Breast epithelium (tissue), 4 donors: ENCODE measurements around the gene NUCB2. TPM values are rescaled to one million over a fixed set of nuclear protein-coding genes. Genes with fewer than 3 reads are reported as not detected.

Experiments used
- DNase-seq, 2 donors: peaks; one replicate each; pipeline ENCODE4 v3.0.0-alpha.2; 2019; ENCODE audit warnings: low spot score in 2 of 2
- H3K27ac ChIP-seq, 2 donors: fragments of 200-600 bp; sonication (generic) in 1 of 2; one replicate each; pipeline ENCODE4 v1.5.1; 2016 to 2019; ENCODE audit warnings: mild to moderate bottlenecking in 1 of 2
- H3K27me3 ChIP-seq, 2 donors: fragments of 200-600 bp; sonication (generic) in 1 of 2; one replicate each; pipeline versions ENCODE4 v1.5.1 to v1.6.0; 2017 to 2019; ENCODE audit warnings: control low read depth in 1 of 2, mild to moderate bottlenecking in 1 of 2
- H3K36me3 ChIP-seq: fragments of 200-600 bp; one replicate; pipeline ENCODE4 v1.5.1; 2019
- H3K4me1 ChIP-seq, 2 donors: fragments of 200-600 bp; sonication (generic); one replicate each; pipeline ENCODE4 v1.5.1; 2016 to 2019; ENCODE audit warnings: control low read depth in 1 of 2
- H3K4me3 ChIP-seq, 3 donors: fragments of 200-600 bp; sonication (generic); 1 replicate in 2 of 3; 2 replicates in 1 of 3; pipeline ENCODE4 v1.5.1; 2016 to 2019; ENCODE audit warnings: mild to moderate bottlenecking in 3 of 3, moderate library complexity in 2 of 3
- H3K9me3 ChIP-seq, 2 donors: fragments of 200-600 bp; sonication (generic) in 1 of 2; one replicate each; pipeline ENCODE4 v1.5.1; 2016 to 2019; ENCODE audit warnings: control low read depth in 1 of 2
- POLR2A ChIP-seq: fragments of 450-650 bp; IDR thresholded peaks from one replicate; pipeline ENCODE4 v1.6.1; 2016; ENCODE audit warnings: antibody characterized with exemption, mild to moderate bottlenecking, moderate library complexity
- POLR2AphosphoS5 ChIP-seq, 3 donors: sonication (generic); formaldehyde crosslinking; IDR thresholded peaks; one replicate each; pipeline ENCODE4 v1.6.1; 2017; ENCODE audit warnings: antibody characterized with exemption in 3 of 3
- intact Hi-C: fragments of 100-400 bp; cut with DNase I; formaldehyde crosslinking; loops from one replicate; pipeline ENCODE4 v1.15.1; 2023; ENCODE audit warnings: low total_unique reads
- total RNA-seq, 3 donors: library from RNA; depleted of rRNA; stranded (reverse); fragments of >200 nt; gene quantifications; one replicate each; pipeline ENCODE4 v1.1.0, GENCODE V29; 2016
- TF ChIP-seq, protein P1 (sequence below), 3 donors: fragments of 450-650 bp; IDR thresholded peaks; one replicate each; pipeline ENCODE4 v1.5.1; 2016 to 2017; ENCODE audit warnings: antibody characterized with exemption in 3 of 3, mild to moderate bottlenecking in 3 of 3, moderate library complexity in 3 of 3

The NUCB2 gene
- total RNA-seq, 3 donors from 2014 or later, result 32.6 to 131 (median 69.1) TPM

DNA sequence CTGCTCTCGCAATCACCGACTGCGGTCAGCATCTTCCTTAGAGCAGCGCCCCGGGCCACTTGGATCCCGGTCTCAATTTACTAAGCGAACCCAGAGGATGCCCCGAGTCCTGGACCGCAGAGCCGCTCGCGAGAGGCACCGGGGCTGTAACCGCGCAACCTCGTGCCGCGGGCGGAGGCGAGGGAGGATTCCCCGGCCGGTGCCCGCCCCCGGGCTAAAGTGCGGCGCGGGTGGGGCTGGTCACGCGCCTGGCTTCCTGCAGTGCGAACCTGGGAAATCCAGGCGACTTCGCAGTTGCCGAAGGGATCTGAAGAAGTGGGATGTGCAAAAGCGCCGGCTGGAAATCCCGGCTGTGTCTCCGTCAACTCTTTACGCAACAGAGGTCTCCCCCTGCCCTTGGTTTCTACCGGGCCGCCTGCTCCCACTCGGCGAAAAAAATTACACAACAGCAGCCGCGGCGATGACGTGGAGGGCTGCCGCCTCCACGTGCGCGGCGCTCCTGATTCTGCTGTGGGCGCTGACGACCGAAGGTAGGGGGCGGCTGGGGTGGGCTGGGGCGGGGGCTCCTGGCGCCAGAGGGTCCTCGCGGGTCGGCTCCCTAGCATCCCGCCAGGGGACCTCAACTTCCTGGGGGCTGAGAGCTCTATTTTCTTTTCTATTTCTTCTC lies 75.1 kb downstream of the NUCB2 start, which contains the start of gene NCR3LG1:
Gene NCR3LG1 (plus strand): TSS at position 291 of the 667 bp plus-strand sequence. CDS start 170 bp downstream, at position 461.
- Histone ChIP-seq H3K4me1 (no peaks in the 10 kb centered on the region), H3K27ac (peak within 1 kb of the TSS; percentile 21 to 60), H3K27me3 (no peaks in the 10 kb centered on the region), H3K9me3 (no peaks in the 10 kb centered on the region), H3K36me3 (no peaks in the 10 kb centered on the region), H3K4me3 (peak within 1 kb of the TSS; percentile 54 to 88 (median 64))
- intact Hi-C loops, result no loop called here
- TF ChIP-seq POLR2A (no peak), POLR2AphosphoS5 (IDR thresholded peaks at IDR 0.05) (peak in 1 of 3 donors; percentile 43)
- DNase-seq, result peak in 1 of 2 donors; percentile 26

DNA sequence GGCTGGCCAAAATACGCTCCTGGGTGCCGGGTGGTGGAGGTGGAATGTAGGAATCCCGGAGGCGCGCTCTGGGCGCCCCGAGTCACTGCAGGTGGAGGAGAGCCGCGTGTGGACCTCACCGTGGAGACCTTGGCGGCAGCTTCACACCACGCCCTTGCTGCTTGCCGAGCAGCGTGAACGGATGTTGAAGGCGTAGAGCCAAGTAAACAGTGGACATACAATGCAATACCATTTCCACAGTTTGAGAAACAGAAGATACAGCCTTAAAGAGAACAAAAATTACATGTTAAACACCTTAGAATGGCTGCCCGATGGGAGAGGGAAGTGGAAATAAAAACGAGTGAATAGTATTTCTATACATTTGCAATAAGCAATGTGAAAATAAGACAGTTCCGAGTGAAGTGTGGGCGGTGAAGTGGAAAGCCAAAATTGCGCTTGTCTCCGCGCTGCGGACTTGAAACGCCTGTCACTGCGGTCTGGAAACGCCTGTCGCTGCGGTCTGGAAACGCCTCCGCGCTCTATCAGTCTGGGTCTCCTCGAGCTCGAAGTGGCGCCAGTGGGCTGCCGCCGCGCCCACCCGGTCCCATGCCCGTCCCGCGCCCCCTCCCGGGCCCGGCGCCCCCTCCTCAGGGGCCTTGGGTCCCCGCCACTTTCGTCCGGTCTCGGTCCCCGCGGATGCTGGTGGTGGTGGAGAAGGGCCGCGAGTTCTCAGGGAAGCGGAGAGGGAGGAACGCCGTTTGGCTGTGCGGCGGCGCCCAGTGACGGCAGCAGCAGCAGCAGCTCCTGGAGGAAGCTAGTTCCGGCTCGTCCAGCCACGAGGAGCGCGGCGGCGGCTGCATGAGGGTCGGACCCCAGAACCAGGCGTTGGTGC lies 76.6 kb downstream of the NUCB2 start:
- intact Hi-C loops, result no loop called here

DNA sequence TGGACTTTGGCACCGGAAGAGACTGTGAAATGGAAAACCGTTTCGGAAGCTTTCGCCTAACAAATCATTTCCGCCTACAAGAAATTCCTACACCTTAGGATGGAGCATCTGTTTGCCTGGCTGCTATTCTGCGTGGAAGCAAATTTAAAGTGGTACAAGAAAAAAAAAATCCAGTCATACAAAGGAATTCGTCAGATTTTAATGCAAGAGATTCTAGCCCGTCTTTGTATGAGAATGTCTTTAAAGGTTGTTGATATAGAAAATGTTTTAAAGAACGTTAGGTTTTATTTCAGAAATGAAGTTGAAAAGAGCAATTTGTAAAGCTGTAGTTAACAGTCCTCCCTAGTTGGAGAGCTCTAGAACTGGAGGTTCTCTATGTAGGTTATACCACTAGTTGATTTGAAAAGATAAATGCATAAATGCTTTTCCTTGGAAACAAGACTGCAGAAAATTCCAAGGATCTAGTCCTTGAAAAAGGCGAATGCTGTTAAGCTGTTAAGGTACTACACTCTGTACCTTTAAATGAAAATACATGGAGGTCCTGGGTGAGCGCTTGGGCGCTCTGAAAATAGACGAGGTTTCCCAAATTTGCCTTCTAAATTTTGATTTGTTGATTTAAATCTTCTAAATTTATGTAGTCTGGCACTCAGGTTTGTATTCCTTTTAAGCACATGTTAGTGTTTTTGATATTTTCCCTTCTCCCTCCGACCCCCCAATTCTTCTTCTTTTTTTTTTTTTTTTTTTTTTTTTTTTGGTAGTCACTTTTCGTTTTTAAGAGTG lies 77.5 kb downstream of the NUCB2 start:
- intact Hi-C loops, result no loop called here
- DNase-seq, result no peak
- Histone ChIP-seq H3K27me3 (no peaks in the 10 kb centered on the region), H3K4me3 (peak overlapping the region; percentile 54 to 88 (median 64)), H3K4me1 (no peaks in the 10 kb centered on the region), H3K27ac (peak overlapping the region in 1 of 2 donors; percentile 86), H3K36me3 (no peaks in the 10 kb centered on the region), H3K9me3 (no peaks in the 10 kb centered on the region)
- TF ChIP-seq POLR2A (no peak), POLR2AphosphoS5 (IDR thresholded peaks at IDR 0.05) (no peak)
- TF ChIP-seq, protein P1, sequence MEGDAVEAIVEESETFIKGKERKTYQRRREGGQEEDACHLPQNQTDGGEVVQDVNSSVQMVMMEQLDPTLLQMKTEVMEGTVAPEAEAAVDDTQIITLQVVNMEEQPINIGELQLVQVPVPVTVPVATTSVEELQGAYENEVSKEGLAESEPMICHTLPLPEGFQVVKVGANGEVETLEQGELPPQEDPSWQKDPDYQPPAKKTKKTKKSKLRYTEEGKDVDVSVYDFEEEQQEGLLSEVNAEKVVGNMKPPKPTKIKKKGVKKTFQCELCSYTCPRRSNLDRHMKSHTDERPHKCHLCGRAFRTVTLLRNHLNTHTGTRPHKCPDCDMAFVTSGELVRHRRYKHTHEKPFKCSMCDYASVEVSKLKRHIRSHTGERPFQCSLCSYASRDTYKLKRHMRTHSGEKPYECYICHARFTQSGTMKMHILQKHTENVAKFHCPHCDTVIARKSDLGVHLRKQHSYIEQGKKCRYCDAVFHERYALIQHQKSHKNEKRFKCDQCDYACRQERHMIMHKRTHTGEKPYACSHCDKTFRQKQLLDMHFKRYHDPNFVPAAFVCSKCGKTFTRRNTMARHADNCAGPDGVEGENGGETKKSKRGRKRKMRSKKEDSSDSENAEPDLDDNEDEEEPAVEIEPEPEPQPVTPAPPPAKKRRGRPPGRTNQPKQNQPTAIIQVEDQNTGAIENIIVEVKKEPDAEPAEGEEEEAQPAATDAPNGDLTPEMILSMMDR (IDR thresholded peaks at IDR 0.05), result no peak

More for the DNA sequence above, 76.6 kb downstream of the NUCB2 start:
- Histone ChIP-seq H3K4me3 (peak overlapping the region; percentile 54 to 88 (median 64)), H3K27ac (peak overlapping the region; percentile 60 to 86), H3K36me3 (no peaks in the 10 kb centered on the region), H3K27me3 (no peaks in the 10 kb centered on the region), H3K9me3 (no peaks in the 10 kb centered on the region), H3K4me1 (no peaks in the 10 kb centered on the region)
- TF ChIP-seq POLR2A (no peak), POLR2AphosphoS5 (IDR thresholded peaks at IDR 0.05) (no peak)
- TF ChIP-seq, protein P1 (IDR thresholded peaks at IDR 0.05), result no peak
- DNase-seq, result peak; percentile 29 to 71

DNA sequence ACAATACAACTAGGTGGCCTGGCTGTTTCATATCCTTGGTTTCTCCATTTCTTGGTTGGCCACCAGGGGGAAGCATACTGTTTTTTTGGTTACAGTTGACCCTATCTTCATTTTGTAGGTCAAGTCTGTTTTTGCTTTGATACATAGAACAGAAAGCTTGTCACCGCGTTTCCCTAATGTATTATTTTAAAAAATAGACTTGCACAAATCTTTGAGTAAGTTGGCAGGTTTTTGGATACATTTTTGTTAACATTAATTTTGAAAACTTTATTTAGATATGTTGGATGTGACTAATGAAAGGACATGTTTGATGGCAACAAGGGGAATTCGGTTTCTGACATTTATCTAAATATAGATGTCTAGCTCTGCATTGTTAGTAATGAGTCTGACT lies 78.1 kb downstream of the NUCB2 start:
- no peaks in the 10 kb centered on the region for H3K4me1 ChIP-seq
- H3K27ac ChIP-seq, result no peak overlapping the region
- TF ChIP-seq, protein P1 (IDR thresholded peaks at IDR 0.05), result peak in 2 of 3 donors; percentile 45 to 57
- no peak for TF ChIP-seq POLR2AphosphoS5 (IDR thresholded peaks at IDR 0.05)
- no peak overlapping the region for H3K4me3 ChIP-seq
- H3K27me3 ChIP-seq, result no peaks in the 10 kb centered on the region
- no peaks in the 10 kb centered on the region for H3K9me3 ChIP-seq
- H3K36me3 ChIP-seq, result no peaks in the 10 kb centered on the region
- DNase-seq, result peak in 1 of 2 donors; percentile 38
- intact Hi-C loops, result no loop called here

DNA sequence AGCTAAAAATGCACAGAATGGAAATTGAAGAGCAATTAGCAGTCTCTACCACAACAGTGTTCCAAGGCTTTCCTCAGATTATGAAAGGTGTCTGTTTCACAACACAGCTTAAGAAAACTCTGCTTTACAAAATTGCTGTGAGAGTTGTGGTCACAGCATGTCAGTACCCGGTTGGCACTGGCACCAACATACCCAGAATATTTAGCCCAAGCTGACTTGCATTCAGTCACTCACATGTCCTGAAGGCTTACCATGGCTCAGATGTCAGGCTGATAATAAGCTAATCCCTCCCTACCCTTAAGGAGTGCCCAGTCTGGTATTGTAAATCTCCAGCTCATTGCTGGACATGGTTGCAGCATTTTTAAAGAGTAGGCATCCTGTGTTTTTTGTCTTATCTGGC lies 90.0 kb downstream of the NUCB2 start:
- no peak for DNase-seq
- H3K9me3 ChIP-seq, result peaks cover 21 to 34% of the 10 kb centered on the region in 2 donors
- no peak overlapping the region for H3K27ac ChIP-seq
- no peak overlapping the region for H3K4me3 ChIP-seq
- H3K36me3 ChIP-seq, result no peaks in the 10 kb centered on the region
- intact Hi-C loops, result no loop called here
- H3K4me1 ChIP-seq, result no peaks in the 10 kb centered on the region
- no peaks in the 10 kb centered on the region for H3K27me3 ChIP-seq
- TF ChIP-seq, protein P1 (IDR thresholded peaks at IDR 0.05), result no peak
